ENCODE data around the gene FALEC.

- TF ChIP-seq CTCF (conservative IDR thresholded peaks at IDR 0.05; ENCODE audit: low read depth, low read length) (no peak), EZH2 (IDR thresholded peaks at IDR 0.05; ENCODE audit: borderline replicate concordance, low read depth, low read length, poor library complexity, severe bottlenecking) (no peak)
These were observed 30.9 kb downstream of the FALEC start for GRCh38 chr1:150546294-150546937.
